Activated T-cell treated with anti-CD3 and anti-CD28 coated beads, Interleukin-2, amount 50 U/mL, for 48 hours (primary cell): ENCODE measurements around the gene DYRK3.
"Not testable (repeated sequence)": the region's sequence is repeated elsewhere in the genome, so short reads cannot be mapped to it uniquely, and the experiment has no call there.

ENCODE experiments used
- DNase-seq, 2 experiments: peaks; one replicate each; pipeline ENCODE4 v3.0.0-alpha.2; 2020

DYRK3 gene

GRCh38 chr1:206633708-206634121 is 1.6 kb upstream of the DYRK3 start:
- no peak for DNase-seq

GRCh38 chr1:206634365-206635079 is 814 bp upstream of the DYRK3 start:
- DNase-seq = peak; percentile 84 to 89

- no peak for DNase-seq
These were observed 626 bp downstream of the DYRK3 start for GRCh38 chr1:206635978-206636345.

- no peak for DNase-seq
These were observed 1.3 kb downstream of the DYRK3 start for GRCh38 chr1:206636671-206637070.

GRCh38 chr1:206637605-206638004 is 2.3 kb downstream of the DYRK3 start:
- no peak for DNase-seq

- DNase-seq = not testable (repeated sequence)
These were observed 6.7 kb downstream of the DYRK3 start for GRCh38 chr1:206642074-206642473.

GRCh38 chr1:206643118-206643698 is 7.9 kb downstream of the DYRK3 start:
- DNase-seq = no peak

GRCh38 chr1:206646504-206646903 is 11.2 kb downstream of the DYRK3 start:
- no peak for DNase-seq

GRCh38 chr1:206647224-206647623 is 11.9 kb downstream of the DYRK3 start:
- no peak for DNase-seq

GRCh38 chr1:206649261-206649921 is 14.1 kb downstream of the DYRK3 start:
- DNase-seq = no peak

- DNase-seq = no peak
These were observed 15.7 kb downstream of the DYRK3 start for GRCh38 chr1:206651014-206651413.

- no peak for DNase-seq
These were observed 16.9 kb downstream of the DYRK3 start for GRCh38 chr1:206651958-206652890.

GRCh38 chr1:206653715-206654459 is 18.6 kb downstream of the DYRK3 start:
- DNase-seq = no peak

GRCh38 chr1:206654828-206655227 is 19.5 kb downstream of the DYRK3 start:
- DNase-seq = no peak

- no peak for DNase-seq
These were observed 20.1 kb downstream of the DYRK3 start for GRCh38 chr1:206655471-206655882.

- DNase-seq = no peak
These were observed 21.6 kb downstream of the DYRK3 start for GRCh38 chr1:206656936-206657335.

GRCh38 chr1:206657751-206658150 is 22.4 kb downstream of the DYRK3 start:
- no peak for DNase-seq

GRCh38 chr1:206658264-206658980 is 23.1 kb downstream of the DYRK3 start:
- DNase-seq = peak; percentile 56 to 70

- DNase-seq = no peak
These were observed 23.6 kb downstream of the DYRK3 start for GRCh38 chr1:206658981-206659273.

- no peak for DNase-seq
These were observed 24.8 kb downstream of the DYRK3 start for GRCh38 chr1:206660136-206660535.

GRCh38 chr1:206661161-206661820 is 26.0 kb downstream of the DYRK3 start:
- no peak for DNase-seq
